ENCODE results near the gene FAM234B.
"Not testable (repeated sequence)": the region's sequence is repeated elsewhere in the genome, so short reads cannot be mapped to it uniquely, and the experiment has no call there.

Gene FAM234B

GRCh38 chr12:13066014-13066413 lies 21.8 kb downstream of the FAM234B start:
- DNase-seq, result no peak

GRCh38 chr12:13066459-13066858 lies 22.3 kb downstream of the FAM234B start:
- no peak for DNase-seq

- no peak for DNase-seq
These were observed 23.1 kb downstream of the FAM234B start for GRCh38 chr12:13067322-13067721.

- DNase-seq, result no peak
These were observed 25.2 kb downstream of the FAM234B start for GRCh38 chr12:13069380-13069779.

- no peak for DNase-seq
These were observed 27.4 kb downstream of the FAM234B start for GRCh38 chr12:13071305-13072280.

GRCh38 chr12:13073173-13073572 lies 29.0 kb downstream of the FAM234B start:
- no peak for DNase-seq

- no peak for DNase-seq
These were observed 30.4 kb downstream of the FAM234B start for GRCh38 chr12:13074396-13075117.

- no peak for DNase-seq
These were observed 30.9 kb downstream of the FAM234B start for GRCh38 chr12:13075118-13075480.

GRCh38 chr12:13075786-13076570 lies 31.8 kb downstream of the FAM234B start:
- DNase-seq, result no peak

GRCh38 chr12:13079440-13079906 lies 35.3 kb downstream of the FAM234B start:
- no peak for DNase-seq

GRCh38 chr12:13080266-13080665 lies 36.1 kb downstream of the FAM234B start:
- DNase-seq, result no peak

- DNase-seq, result no peak
These were observed 38.7 kb downstream of the FAM234B start for GRCh38 chr12:13082861-13083260.

- not testable (repeated sequence) for DNase-seq
These were observed 39.5 kb downstream of the FAM234B start for GRCh38 chr12:13083638-13084037.

GRCh38 chr12:13084898-13085640 lies 40.9 kb downstream of the FAM234B start:
- no peak for DNase-seq

GRCh38 chr12:13085968-13086686 lies 41.9 kb downstream of the FAM234B start:
- no peak for DNase-seq

GRCh38 chr12:13087766-13088165 lies 43.6 kb downstream of the FAM234B start:
- DNase-seq, result no peak

- DNase-seq, result no peak
These were observed 44.3 kb downstream of the FAM234B start for GRCh38 chr12:13088496-13088895.

GRCh38 chr12:13090054-13090453 lies 45.9 kb downstream of the FAM234B start:
- no peak for DNase-seq

- DNase-seq, result no peak
These were observed 47.7 kb downstream of the FAM234B start for GRCh38 chr12:13091832-13092231.

GRCh38 chr12:13093191-13093847 lies 49.1 kb downstream of the FAM234B start:
- DNase-seq, result no peak

GRCh38 chr12:13093848-13094220 lies 49.7 kb downstream of the FAM234B start:
- DNase-seq, result no peak

Data from NCI-H748 treated with DMSO at 0.1 percent for 48 hours (cell line).